Anterior cingulate cortex (tissue), 58 donors: Measurements from ENCODE around the gene RNF223.

Source experiments
- DNase-seq, 58 donors: peaks; one replicate each; lab custom pipeline; 2025; lab: John Stamatoyannopoulos, UW

Gene RNF223

DNA sequence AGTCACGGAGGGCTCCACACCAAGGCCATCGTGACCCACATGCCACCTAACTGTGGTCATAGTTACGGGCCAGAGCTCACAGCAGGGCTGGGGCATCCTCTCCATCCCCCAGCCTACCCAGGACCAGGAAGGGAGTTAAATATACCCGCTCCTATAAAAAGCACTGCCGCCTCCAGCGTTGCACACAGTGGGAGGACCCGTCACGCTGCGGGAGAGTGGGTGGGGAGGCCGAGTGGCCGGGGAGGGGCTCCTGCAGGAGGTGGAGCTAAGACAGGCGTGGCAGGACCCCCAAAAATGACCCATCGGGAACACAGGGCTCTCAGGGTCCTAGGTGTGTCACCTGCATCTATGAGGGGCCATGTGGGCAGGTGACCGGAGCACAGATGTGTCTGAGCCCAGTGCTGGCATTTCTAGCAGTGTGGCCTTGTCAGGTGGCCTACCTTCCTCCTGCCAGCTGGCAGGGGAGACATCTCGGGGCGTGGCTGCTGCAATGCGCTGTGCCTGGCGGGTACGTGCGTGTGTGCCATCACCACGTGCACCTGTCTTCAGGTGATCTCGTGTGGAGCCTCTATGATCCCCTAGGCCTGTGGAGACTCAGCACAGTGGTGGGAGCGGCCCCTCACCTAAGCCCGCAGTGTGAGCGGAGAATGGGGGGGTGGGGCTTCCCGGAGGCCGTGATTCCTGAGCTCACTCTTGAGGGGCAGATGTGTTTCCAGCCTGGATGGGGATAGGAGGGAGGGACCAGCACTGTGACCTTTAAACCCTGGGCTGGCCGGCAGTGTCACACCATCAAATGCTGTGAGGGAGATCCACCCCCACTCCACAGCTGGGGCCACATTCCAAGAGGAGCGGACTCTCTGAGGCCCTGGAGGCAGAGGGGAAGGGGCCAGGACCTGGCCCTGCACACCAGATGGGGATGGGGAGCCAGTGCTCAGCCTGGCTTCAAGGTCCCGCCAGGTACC lies 36.5 kb downstream of the RNF223 start:
- DNase-seq = peak in 12 of 58 donors; percentile 18 to 81 (median 35)

- no peak for DNase-seq
Measured at GRCh38 chr1:1035291-1035943, 38.7 kb downstream of the RNF223 start.

- DNase-seq = peak in 2 of 58 donors; percentile 25 to 35
Measured at GRCh38 chr1:1034439-1034781, 39.7 kb downstream of the RNF223 start.

DNA sequence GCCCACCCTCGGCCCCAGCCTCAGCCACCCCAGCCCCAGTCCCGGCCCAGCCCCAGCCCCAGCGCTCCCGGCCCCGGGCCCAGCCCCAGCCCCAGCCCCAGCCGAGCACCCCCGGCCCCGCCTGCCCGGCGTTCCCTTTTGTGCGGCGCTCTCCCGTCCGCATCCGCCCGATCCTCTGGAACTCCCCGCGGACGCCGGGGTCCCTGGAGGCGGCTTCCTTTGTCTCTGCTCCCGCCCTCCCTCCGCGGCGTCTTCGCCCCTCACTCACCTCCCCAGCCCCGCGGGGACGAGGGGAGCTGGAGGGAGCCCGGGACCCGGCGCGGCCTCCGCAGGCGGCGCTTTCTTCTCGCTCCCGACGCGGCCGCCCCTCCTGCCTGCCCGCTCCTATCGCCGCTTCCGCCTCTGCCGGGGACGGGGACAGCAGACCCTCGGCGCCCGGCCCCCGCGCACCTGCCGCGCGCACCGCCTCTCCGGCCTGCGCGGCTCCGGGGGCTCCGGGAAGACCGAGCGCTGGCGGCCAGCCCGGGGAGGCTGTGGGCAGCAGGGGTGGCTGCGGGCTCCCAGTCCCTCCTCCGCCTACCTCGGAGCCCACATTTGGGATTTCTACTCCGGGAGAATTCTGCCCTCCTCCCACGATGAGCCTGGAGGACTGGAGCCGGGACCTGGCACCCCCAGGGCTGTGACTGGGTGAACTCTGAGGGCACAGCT lies 40.2 kb downstream of the RNF223 start:
- peak in 2 of 58 donors; percentile 5 to 21 for DNase-seq

DNA sequence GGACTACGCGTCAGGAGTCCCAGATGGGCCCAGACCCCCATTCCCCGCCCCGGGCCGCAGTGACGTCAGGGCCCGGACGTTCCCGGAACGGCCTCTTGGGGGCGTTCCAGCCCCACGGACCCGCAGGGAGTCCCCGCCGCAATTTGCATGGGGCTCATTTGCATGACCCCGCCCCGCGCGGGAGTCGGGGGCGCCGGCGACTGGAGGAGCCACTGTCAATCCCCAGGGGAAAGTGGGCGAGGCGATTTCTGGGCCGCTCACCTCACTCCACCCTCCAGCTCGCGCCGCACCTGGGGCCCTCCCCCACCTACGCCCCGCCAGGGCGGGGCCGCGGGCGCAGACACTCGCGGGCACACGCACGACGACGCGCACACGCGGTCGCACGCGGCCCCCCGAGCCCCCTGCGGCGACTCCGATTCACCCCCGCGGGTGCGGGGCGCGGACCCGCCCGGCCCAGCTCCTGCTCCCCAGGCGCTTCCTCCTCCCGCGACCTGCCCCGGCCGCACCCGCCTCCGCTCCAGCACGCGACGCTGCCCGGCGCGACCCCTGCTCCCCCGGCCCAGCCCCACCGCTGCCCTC lies 41.0 kb downstream of the RNF223 start:
- DNase-seq = peak in 56 of 58 donors; percentile 27 to 94 (median 79)

- peak in 24 of 58 donors; percentile 21 to 58 (median 45) for DNase-seq
Measured at GRCh38 chr1:1032424-1032823, 41.7 kb downstream of the RNF223 start.

GRCh38 chr1:1031659-1032235 lies 42.4 kb downstream of the RNF223 start:
- DNase-seq = no peak

DNA sequence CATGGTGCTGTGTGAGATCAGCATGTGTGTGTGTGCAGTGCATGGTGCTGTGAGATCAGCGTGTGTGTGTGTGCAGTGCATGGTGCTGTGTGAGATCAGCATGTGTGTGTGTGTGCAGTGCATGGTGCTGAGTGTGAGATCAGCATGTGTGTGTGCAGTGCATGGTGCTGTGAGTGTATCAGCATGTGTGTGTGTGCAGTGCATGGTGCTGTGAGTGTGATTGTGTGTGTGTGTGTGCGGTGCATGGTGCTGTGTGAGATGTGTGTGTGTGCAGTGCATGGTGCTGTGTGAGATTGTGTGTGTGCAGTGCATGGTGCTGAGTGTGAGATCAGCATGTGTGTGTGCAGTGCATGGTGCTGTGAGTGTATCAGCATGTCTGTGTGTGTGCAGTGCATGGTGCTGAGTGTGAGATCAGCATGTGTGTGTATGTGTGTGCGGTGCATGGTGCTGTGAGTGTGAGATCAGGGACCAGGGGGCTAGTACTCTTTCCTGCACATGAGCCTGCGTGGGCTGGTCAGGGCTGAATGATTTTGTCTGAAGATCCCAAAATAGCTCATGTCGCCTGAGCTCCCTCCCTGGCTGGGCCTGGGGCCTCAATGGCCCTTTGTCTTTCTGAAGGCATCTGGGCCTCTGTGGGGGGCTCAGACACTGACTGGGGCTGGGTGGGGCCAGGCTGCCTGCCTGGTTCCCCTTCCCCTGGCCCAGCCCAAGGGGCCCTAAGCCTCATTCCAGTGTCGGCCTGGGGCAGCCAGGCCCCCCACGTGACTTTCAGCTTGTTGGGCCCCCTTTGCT lies 43.0 kb downstream of the RNF223 start:
- DNase-seq = peak in 8 of 58 donors; percentile 11 to 53 (median 38)

DNA sequence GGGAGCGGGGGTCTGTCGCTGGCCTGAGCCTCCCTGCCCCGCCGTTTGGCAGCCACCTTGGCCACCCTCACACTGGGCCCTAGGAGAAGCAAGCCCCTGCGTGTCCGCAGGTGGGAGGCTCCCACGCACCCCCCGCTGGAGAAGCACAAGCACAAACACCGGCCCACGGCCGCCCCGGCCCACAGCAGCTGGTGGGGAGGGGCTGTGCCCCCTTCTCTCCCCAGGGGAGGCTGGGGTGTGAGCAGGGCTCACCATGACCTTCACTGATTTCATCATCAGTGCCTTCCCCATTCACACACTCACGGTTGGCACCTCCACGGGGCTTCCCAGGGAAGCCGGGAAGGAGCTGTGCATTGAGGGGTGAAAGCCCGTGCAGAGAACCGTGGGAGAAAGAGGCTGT lies 46.3 kb downstream of the RNF223 start:
- no peak for DNase-seq

- no peak for DNase-seq
Measured at GRCh38 chr1:1026599-1027413, 47.3 kb downstream of the RNF223 start.

GRCh38 chr1:1025730-1026129 lies 48.4 kb downstream of the RNF223 start:
- no peak for DNase-seq

DNA sequence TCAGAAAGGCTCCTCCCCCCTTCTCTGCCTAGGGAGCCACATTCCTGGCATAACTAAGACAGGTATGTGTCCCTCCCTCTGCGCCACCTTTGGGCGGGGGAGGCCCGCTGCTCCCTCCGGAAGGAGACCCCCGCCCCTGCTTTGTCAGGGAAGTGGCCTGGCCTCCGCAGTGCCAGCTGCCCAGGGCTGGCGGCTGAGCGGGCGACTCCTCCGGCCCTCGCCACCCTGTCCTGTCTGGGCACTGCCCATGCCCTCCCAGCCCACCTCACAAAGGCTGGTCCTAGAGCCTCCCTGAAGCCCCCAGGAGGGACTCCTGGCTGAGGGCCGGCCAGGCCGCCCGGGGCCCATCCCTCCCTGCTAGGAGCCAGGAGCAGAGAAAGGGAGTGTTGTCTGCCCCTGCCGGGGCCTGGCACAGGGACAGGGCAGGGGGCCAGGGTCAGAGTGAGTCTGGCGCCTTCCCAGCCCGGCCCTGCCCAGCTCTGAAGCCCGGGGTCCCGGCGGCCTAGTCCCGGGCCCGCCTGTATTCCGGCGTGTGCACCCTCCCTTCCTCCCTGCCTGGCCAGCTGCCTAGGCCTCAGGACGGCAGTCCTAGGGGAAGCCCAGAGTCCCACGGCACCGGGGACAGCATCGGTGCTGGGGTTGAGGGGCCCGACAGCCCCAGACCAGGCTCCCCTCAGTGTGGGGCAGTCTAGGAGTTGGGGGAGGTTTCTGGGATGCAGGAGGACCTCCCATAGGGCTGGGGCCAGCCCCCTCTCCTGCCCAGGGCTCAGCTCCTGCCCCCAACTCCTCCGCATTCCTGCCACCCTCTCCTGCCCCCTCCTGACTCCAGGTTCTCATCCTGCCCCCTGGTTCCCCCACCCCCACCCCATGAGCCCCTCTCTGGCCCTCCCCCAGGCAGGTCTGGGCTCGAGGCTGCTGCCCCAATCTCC lies 49.1 kb downstream of the RNF223 start:
- DNase-seq = peak in 28 of 58 donors; percentile 19 to 72 (median 40)

GRCh38 chr1:1024149-1024770 lies 49.8 kb downstream of the RNF223 start:
- DNase-seq = no peak

DNA sequence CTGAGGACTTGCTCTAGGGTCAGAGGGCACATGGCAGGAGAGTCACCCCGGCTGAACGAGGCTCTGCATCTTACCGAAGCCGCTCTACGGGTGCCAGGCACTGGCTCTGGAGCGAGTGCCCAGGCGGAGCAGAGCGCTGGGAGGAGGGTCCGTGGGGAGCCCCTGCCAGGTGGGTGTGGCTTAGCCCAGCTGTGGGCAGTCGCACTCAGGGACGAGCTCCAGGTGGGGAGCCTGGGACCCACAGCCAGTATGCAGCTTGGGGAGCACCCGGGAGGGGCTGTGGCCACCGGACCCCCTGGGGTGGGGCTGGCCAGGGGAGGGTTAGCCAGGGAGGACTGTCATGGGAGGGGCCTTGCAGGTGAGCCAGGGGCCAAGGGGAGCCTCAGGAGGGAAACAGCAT lies 50.4 kb downstream of the RNF223 start:
- peak in 2 of 58 donors; percentile 36 to 38 for DNase-seq

GRCh38 chr1:1022302-1023009 lies 51.6 kb downstream of the RNF223 start:
- no peak for DNase-seq

DNA sequence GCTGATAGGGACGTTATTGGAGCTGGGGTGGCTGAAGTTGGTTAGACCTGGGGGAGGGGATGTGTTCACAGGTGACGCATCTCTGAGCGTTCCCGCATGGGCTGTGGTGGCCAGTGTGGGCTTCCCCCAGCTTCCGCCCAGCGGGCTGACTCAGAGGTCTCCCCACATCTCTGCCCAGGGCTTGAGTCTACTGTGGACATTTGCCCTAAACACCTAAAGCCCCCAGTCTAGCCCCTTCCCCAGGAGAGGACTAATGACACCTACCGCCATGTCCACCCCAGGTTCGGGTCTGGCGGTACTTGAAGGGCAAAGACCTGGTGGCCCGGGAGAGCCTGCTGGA lies 52.2 kb downstream of the RNF223 start:
- DNase-seq = no peak
